KBM-7 (cell line): Measurements from ENCODE around the gene NR2F2.

Experiments
- DNase-seq: peaks from one replicate; pipeline ENCODE4 v3.0.0-alpha.2; 2015
- in situ Hi-C: fragments of 300-500 bp; cut with MboI; formaldehyde crosslinking; loops from 2 replicates; pipeline ENCODE4 v1.14.3; 2020; ENCODE audit warnings: low sequenced_read_pairs, low pct_unique_long_range_greater_than_20kb, mixed read lengths

NR2F2 gene

GRCh38 chr15:96329403-96329981, 1.0 kb upstream of the NR2F2 start:
- in situ Hi-C loops: loop anchor here (25.0 kb wide), 1 partner anchor 1067 kb away; no protein-coding TSS in a partner anchor
- DNase-seq: no peak

- in situ Hi-C loops: loop anchor here (25.0 kb wide), 1 partner anchor 1068 kb away; no protein-coding TSS in a partner anchor
- no peak for DNase-seq
Observed at GRCh38 chr15:96330064-96330449, 443 bp upstream of the NR2F2 start.

- in situ Hi-C loops: loop anchor here (25.0 kb wide), 1 partner anchor 1069 kb away; no protein-coding TSS in a partner anchor
- no peak for DNase-seq
Observed at GRCh38 chr15:96331144-96331944, 844 bp downstream of the NR2F2 start.

GRCh38 chr15:96331945-96332636, 1.6 kb downstream of the NR2F2 start:
- no peak for DNase-seq
- in situ Hi-C loops: loop anchor here (25.0 kb wide), 1 partner anchor 1070 kb away; no protein-coding TSS in a partner anchor

- in situ Hi-C loops: loop anchor here (25.0 kb wide), 1 partner anchor 1070 kb away; no protein-coding TSS in a partner anchor
- no peak for DNase-seq
Observed at GRCh38 chr15:96332637-96333121, 2.2 kb downstream of the NR2F2 start.

GRCh38 chr15:96333131-96334016, 2.9 kb downstream of the NR2F2 start:
- in situ Hi-C loops: loop anchor here (25.0 kb wide), 1 partner anchor 1071 kb away; no protein-coding TSS in a partner anchor
- no peak for DNase-seq

- no peak for DNase-seq
- in situ Hi-C loops: loop anchor here (25.0 kb wide), 1 partner anchor 1072 kb away; no protein-coding TSS in a partner anchor
Observed at GRCh38 chr15:96334017-96334704, 3.7 kb downstream of the NR2F2 start.

- in situ Hi-C loops: loop anchor here (25.0 kb wide), 1 partner anchor 1073 kb away; no protein-coding TSS in a partner anchor
- no peak for DNase-seq
Observed at GRCh38 chr15:96334705-96335410, 4.4 kb downstream of the NR2F2 start.

- in situ Hi-C loops: loop anchor here (25.0 kb wide), 1 partner anchor 1073 kb away; no protein-coding TSS in a partner anchor
- no peak for DNase-seq
Observed at GRCh38 chr15:96335411-96336024, 5.0 kb downstream of the NR2F2 start.

- no peak for DNase-seq
- in situ Hi-C loops: loop anchor here (25.0 kb wide), 1 partner anchor 1074 kb away; no protein-coding TSS in a partner anchor
Observed at GRCh38 chr15:96336108-96336595, 5.7 kb downstream of the NR2F2 start.

GRCh38 chr15:96336596-96337364, 6.3 kb downstream of the NR2F2 start:
- no peak for DNase-seq
- in situ Hi-C loops: loop anchor here (25.0 kb wide), 1 partner anchor 1074 kb away; no protein-coding TSS in a partner anchor

- in situ Hi-C loops: loop anchor here (25.0 kb wide), 1 partner anchor 1075 kb away; no protein-coding TSS in a partner anchor
- no peak for DNase-seq
Observed at GRCh38 chr15:96337365-96338023, 7.0 kb downstream of the NR2F2 start.

GRCh38 chr15:96338074-96338765, 7.7 kb downstream of the NR2F2 start:
- no peak for DNase-seq
- in situ Hi-C loops: loop anchor here (25.0 kb wide), 1 partner anchor 1076 kb away; no protein-coding TSS in a partner anchor

GRCh38 chr15:96338766-96339618, 8.5 kb downstream of the NR2F2 start:
- no peak for DNase-seq
- in situ Hi-C loops: loop anchor here (25.0 kb wide), 1 partner anchor 1077 kb away; no protein-coding TSS in a partner anchor
